Measurements from ENCODE around the gene ACTR1B.
"Not testable (repeated sequence)": the region's sequence is repeated elsewhere in the genome, so short reads cannot be mapped to it uniquely, and the experiment has no call there.

The ACTR1B gene

GRCh38 chr2:97688062-97688827 lies 24.4 kb upstream of the ACTR1B start:
- no peak for DNase-seq

- DNase-seq: not testable (repeated sequence)
Measured at GRCh38 chr2:97687235-97687634, 23.4 kb upstream of the ACTR1B start.

- DNase-seq: no peak
Measured at GRCh38 chr2:97678298-97678697, 14.5 kb upstream of the ACTR1B start.

GRCh38 chr2:97677480-97677879 lies 13.6 kb upstream of the ACTR1B start:
- no peak for DNase-seq

GRCh38 chr2:97676620-97677019 lies 12.8 kb upstream of the ACTR1B start:
- DNase-seq: no peak

- no peak for DNase-seq
Measured at GRCh38 chr2:97675430-97676113, 11.7 kb upstream of the ACTR1B start.

- no peak for DNase-seq
Measured at GRCh38 chr2:97673915-97674283, 10.1 kb upstream of the ACTR1B start.

GRCh38 chr2:97673182-97673914 lies 9.5 kb upstream of the ACTR1B start:
- no peak for DNase-seq

- not testable (repeated sequence) for DNase-seq
Measured at GRCh38 chr2:97672606-97673140, 8.8 kb upstream of the ACTR1B start.

GRCh38 chr2:97671526-97671925 lies 7.7 kb upstream of the ACTR1B start:
- no peak for DNase-seq

GRCh38 chr2:97670471-97670870 lies 6.6 kb upstream of the ACTR1B start:
- no peak for DNase-seq

GRCh38 chr2:97669448-97669847 lies 5.6 kb upstream of the ACTR1B start, which contains the start of gene C2orf92:
Gene C2orf92 (plus strand): TSS chr2:97669713. CDS start chr2:97669789, 76 bp downstream.
- DNase-seq: no peak

GRCh38 chr2:97664636-97664970 lies 759 bp upstream of the ACTR1B start:
- DNase-seq: no peak

GRCh38 chr2:97663626-97663961 lies 250 bp downstream of the ACTR1B start:
- DNase-seq: no peak

- DNase-seq: peak; percentile 63
Measured at GRCh38 chr2:97662895-97663625, 784 bp downstream of the ACTR1B start.

GRCh38 chr2:97662386-97662894 lies 1.4 kb downstream of the ACTR1B start:
- no peak for DNase-seq

- no peak for DNase-seq
Measured at GRCh38 chr2:97661927-97662326, 1.9 kb downstream of the ACTR1B start.

- DNase-seq: no peak
Measured at GRCh38 chr2:97660775-97661389, 3.0 kb downstream of the ACTR1B start.

- no peak for DNase-seq
Measured at GRCh38 chr2:97660044-97660774, 3.6 kb downstream of the ACTR1B start.

GRCh38 chr2:97659256-97660043 lies 4.4 kb downstream of the ACTR1B start:
- no peak for DNase-seq

- no peak for DNase-seq
Measured at GRCh38 chr2:97658691-97659157, 5.1 kb downstream of the ACTR1B start.

Measured in activated T-cell treated with anti-CD3 and anti-CD28 coated beads, Interleukin-2, amount 50 U/mL, for 1 hour (primary cell).